Daoy (cell line): ENCODE data around the gene CCDC187. TPM values are rescaled to one million over a fixed set of nuclear protein-coding genes. Genes with fewer than 3 reads are reported as not detected.

Experiments
- DNase-seq: peaks from one replicate; pipeline ENCODE4 v3.0.0-alpha.2; 2015; ENCODE audit warnings: low read depth
- total RNA-seq: library from RNA; depleted of rRNA; stranded (reverse); fragments of >200 nt; shearing (Covaris generic); gene quantifications from 2 replicates; pipeline ENCODE4 v1.2.3, GENCODE V29; 2014

The CCDC187 gene
- total RNA-seq, 1 experiment from 2014 or later = not detected

DNA sequence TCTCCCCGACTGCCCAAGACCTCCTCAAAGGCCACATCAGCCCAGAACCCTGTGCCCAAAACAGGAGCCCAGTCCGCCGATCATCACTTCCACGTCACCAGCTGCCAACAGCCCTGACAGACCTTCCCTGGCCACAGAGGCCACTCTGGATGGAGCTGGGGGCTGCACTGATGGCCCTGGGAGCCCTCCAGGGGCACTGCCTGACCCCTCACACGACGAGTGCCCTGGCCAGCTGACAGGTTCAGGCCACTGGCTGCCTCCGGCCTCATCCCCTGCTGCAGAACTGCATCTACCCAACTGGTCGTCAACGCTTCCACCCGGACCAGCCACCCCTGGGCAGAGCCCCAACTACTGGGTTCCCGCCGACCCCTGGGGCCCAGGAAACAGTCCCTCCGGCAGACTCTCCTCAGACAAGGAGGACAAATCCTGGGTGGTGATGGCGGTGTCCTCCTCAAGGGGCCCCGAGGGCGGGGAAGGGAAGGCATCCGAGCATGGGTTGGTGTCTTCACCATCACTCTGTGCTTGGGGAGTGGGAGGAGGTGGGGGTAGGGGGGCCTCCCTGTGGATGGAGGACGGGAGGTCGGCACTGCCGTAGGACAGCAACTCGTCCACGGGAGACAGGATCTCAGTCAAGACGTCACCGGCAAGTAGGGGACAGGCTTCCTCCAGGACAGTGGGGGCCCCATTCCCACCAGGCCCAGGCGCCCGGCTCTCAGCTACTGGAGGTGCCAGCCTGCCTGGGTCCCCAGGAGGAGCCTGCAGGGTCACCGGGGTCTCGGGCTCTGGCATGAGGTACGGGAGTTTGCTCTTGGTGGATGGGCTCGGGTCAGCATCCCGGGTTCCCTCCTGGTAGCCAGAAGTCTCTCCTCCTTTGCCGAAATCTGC is 50.4 kb downstream of the CCDC187 start:
- DNase-seq = no peak

DNA sequence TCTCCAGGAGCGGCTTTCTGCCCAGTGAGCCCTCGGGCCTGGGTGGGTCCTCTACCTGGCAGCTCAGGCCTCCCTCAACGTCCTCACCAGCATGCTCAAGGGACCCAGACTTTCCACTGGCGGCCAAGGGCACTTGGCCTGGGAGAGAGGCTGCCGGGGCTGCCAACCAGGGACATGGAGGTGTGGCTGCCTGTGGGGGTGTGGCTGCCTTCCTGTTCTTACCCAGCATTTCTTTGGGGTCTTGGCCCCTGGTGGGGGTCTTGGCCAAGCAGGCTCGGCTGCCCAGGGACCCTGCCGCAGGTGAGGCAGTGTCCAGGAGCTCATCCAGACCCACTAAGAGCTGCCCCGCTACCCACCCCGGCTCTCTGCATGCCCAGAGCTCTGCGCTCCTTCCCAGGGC is 51.0 kb downstream of the CCDC187 start:
- no peak for DNase-seq

DNA sequence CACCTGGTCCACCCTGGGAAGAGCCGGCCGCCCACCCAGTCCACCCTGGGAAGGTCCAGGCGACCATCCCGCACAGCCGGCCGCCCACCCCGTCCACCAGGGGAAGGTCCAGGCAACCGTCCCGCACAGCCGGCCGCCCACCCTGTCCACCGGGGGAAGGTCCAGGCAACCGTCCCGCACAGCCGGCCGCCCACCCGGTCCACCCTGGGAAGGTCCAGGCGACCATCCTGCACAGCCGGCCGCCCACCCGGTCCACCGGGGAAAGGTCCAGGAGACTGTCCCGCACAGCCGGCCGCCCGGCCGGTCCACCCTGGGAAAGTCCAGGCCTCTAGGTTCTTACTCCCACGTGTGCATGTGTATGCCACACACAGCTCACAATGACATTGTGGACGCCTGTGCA is 51.6 kb downstream of the CCDC187 start:
- no peak for DNase-seq

DNA sequence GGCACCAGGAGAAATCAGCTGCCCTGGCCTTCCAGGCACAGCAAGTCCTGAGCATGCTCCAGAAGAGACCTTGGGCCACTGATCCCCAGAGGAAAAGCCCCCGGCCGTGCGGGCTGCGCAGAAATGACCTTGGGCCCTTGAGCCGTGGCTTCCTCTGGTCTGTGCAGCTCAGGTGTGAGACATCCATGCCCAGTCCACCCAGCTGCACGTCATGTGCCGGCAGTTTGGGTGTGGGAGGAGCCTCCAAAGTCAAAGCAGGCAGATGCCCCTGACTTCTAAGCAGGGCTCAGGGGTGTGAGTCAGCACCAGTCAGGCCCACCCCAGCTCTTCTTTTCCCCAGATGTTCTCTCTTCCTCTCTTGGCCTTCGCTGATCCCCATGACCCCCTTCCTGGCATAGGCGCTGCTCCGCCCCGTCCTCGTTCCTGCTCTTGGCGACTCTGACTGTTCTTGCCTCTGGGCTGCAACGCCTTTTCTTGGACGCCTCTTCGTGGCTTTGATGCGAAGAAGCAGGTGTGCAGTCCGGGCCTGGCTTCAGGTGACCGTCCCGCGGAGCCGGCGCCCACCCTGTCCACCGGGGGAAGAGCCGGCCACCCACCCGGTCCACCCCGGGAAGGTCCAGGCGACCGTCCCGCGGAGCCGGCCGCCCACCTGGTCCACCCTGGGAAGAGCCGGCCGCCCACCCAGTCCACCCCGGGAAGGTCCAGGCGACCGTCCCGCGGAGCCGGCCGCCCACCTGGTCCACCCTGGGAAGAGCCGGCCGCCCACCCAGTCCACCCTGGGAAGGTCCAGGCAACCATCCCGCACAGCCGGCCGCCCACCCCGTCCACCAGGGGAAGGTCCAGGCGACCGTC is 52.4 kb downstream of the CCDC187 start:
- DNase-seq = no peak

DNA sequence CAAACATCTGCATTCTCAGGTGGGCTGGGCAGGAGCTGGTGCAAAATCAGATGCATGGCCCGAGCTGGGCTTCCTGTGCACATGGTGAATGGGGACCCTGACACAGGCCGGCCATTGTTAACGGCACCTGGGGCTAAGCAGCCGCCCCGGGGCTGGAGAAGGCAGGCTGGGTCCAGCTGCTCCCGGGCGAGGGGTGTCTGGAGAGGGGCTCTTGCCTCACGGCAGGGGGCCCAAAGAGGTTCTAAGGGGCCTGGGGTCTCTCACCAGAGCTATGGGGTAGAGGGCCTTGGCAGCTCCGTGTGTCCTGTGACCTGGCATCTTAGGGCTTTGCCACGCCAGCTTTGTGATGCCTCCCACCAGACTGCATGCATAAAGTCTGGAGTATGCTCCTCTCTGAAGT is 53.2 kb downstream of the CCDC187 start:
- DNase-seq = no peak

DNA sequence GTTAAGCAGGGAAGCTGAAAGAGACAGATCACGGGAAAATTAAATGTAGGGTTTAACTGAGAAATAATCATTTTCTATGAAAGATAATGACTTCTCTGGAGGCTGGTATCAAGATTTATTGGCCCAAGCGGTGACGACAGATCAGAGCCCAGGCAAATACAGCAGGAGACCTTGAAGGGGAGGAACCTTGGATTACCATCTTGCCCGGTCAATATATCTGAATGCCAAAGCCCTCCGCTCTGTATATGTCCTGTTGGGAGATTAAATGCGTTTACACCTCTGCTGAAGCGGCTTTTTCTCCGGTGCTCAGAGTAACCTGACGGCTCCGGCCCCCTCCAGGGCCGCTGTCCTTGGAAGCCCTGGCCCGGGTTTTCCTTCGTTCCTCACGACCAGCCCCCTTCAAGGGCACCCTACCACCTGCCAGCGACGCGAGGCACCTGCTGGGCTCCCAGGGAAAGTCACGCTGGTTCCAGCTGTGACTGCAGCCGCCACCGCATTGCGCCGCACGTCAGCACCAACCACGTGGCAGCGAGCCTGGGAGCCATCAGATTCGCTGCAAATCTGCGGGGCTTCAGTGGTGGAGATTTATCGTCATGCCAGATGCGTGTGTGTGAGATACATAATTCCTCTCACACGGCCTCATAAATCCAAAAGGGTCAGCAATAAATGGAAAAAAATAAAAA is 53.9 kb downstream of the CCDC187 start:
- no peak for DNase-seq

DNA sequence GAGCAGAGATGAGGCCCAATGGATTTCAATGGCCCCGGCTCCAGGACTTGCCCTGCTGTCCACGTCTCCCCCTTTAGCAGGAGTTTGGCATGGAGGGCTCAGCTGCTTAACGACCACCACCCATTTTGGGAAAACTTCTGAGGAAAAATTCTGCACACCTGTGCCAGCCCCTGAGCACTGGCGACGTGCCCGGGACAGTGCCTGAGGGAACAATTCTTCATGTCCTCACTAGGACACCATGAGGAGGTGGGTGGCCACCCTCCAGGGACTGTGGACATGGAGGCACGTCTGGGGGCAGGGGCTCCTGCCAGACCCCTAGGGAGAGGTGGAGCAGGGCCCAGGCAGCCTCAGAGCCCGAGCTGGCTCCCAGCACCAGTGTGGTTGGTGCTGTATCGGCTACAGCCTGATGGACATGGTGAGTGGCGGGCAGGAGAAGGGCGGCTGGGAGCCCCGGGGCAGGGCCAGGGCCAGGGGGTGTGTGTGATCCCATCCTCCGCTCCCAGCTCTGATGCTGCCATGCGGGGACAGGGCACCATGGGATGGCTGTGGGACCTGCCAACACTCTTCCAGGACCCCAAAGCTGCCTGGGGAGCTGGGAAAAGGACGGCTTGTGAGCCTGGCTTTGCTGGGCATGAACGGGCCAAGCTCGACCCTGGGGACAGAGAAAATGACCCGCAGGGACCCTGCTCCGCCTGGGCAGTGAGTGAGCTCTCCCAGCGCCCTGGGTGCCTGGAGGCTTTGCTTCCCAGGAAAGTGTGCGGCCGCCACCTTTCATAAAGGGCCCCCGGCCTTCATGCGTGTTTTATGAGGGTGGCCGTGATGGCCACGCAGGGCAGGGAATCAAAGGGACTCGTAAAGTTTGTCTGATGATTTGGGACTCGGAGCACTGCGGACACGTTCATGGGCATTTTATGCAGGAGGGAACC is 54.7 kb downstream of the CCDC187 start:
- DNase-seq = no peak

DNA sequence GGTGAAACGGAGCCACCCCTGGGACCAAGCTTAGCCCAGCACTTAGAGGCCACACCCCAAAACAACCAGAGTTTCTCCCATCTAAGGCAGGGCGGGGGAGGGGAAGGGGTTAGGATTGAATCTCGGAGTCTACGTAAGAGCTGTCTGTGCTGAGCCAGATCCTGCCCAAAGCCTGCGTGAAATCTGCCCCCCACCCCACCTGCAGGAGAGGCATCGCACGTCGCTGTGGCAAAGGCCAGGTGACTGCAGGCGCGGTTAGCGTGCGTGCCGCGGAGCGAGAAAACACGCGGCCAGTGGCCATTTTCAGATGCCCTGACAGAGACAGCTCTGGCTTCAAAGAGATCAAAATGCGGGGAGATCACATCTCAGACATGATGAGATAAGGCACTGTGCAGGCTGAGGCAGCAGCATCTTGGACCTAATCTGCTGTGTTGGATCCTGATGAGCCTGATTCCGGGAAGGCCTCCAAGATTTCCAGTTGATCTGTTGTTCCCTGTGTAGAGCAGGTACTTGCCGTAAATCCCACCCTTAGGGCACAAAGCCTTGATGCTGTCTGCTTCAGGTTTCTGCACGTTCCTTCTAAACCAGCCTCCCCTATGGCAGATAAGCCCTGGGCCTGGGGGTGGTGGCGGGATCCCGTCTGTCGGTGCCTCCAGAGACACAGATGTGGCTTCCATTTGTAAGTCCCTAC is 55.8 kb downstream of the CCDC187 start:
- DNase-seq = no peak

DNA sequence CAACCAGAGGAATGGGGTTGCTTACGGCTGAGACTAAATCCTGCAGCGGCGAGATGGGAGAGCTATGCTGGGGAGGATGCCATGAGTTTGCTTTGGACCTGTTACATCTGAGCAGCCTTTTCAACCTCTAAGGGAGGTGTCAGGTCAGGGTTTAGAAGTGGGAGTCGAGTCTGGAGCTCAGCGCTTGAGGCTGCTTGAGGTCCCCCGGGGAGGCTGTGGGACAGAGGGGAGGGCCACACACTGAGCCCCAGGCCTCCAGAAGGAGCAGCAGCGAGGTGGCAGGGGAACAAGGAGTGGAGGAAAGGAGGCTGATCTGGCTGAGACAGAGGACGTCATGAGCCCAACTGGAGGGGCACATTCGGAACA is 56.4 kb downstream of the CCDC187 start:
- no peak for DNase-seq

DNA sequence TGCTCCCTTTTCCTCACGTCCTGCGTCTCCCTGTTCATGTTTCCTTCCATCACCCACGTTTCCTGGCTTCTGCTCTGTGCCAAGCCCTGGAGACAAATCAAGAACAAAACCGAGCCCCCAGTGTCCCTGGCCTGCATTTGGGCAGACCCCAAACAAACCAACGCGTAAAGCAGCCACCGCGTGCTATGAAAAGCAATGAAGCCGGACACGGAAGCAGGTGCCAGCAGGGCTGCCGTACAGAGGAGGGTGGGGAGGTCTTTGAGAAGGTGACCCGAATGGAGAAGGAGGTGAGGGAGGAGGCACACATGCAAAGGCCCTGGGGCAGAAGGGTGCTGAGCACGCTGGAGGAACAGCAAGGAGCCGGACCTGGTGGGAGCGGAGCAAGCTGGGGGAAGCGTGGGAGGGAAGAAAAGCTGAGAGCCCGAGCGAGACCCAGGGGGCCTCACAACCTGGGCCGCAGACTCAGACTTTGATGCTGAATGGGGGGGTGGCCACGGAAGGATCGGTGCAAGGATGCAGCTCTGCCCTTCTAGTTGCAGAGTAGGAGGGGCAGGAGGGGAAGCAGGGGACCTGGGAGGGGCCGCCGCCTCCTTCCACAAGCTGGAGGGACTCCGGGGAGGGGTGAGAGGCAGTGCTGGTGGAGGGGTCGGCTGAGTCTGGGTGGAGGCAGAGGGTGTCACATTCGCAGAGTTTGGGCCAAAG is 56.9 kb downstream of the CCDC187 start:
- DNase-seq = no peak

DNA sequence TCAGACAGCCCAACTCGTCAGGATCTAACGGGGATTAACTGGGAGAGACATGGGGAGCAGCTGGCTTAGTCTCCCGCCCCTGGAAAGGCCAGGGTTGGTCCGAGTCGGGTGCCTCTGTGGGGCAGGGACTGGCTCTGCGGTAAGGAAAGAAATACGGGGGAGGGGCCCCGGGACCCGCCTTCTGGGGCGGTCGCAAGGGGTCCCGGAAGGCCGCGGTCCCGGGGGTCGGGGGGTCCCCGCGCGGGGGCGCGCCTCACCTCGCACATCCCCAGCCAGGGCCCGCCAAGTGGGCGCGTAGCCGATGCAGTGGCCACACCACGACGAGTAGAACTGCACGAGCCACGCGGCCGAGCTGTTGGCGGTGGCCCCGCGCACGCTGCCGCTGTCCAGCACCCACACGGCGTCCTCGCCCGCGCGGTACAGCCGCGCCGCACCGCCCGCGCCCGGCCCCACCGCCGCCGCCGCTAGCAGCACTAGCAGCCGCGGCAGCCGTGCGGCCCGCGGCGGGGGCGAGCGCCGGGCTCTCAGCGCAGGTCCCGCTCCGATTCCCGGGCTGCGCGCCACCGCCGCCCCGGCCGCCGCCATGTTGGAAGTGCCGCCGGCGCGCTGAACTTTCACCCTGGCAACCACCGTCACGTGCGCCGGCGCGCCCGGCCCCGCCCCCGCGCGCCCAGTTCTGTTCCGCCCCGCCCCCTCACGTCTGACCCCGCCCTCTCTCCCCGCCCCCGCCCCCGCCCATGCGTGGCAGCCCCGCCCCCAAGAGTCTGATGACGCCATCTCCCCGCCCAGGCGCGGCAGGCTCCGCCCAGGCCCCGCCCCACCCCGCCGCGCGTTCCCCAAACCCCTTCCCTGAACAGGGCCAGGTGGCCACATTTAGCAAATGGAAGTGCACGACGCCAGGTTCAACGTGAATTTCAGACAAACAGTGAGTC is 58.4 kb downstream of the CCDC187 start, which contains the start of gene QSOX2:
TSS of gene QSOX2 (minus strand) at position 594 of the 932 bp plus-strand sequence. CDS start at position 585, 9 bp downstream.
- peak; percentile 90 for DNase-seq

DNA sequence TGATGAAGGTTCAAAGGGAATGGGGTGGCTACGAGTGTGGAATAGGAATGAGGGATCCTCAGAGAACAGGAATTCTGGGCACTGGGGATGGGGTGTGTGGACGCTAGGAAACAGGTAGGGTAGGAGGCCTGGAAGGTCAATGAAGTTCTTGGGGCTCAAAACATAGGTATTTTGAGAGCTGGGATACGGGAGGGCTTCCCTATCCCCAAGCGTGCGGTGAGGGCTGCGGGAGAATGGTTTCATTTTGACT is 59.0 kb downstream of the CCDC187 start:
- no peak for DNase-seq

DNA sequence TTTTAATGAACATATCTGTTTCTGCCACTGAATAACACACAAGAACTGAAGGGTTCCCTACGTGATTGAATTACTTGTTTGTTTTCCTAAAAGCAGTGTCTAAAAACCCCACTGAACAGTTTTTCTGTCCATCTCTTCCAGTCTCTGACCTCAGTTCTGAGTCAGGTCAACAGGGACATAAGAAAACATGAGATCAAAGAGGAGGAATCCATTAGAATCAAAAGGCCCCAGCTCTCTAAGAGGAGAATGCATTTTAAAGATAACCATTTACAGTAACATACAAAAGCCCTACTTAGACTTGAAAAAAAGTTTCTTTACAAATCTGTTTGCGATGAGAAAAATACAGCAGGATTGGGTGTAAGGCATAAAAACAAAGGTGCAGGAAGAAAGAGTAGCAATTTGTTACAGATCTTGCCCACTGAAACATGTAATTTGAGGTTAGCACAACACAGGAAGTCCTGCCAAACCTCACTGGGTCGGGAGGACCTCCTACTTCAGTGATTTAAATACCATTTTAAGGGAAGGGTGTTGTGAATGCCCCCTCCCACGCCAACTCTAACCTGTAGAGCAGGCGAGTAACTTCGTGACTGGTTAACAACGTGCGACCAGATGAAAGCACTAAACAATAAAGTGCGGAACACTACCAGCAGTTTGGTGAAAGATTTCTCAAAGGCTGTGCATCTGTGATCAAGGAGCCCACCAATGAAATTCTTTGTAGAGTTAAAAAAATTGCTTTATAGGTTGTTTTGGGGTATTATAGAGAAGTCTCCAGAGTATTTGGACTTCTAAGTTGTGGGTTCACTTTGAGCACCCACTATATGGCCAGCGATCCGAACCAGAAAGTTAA is 59.5 kb downstream of the CCDC187 start:
- peak; percentile 53 for DNase-seq

DNA sequence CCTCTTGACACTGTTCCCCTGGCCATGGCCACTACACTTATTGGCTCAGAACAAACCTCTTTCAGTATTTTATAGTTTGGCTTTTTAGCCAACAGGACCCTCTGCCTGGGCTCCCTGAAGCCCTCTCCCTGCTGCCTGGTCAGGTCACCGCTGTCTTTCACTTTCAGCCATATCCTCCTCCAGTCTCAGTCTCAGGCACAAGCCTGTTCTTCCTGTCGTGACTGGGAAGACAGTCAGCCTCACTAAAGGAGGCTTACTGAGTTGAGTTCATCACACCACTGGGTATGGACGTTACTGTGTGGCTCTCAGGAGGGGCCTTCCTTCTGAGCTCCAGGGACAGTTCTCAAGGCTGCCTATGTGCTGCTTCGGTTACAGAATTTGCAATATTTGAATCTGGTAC is 60.3 kb downstream of the CCDC187 start:
- DNase-seq = no peak

DNA sequence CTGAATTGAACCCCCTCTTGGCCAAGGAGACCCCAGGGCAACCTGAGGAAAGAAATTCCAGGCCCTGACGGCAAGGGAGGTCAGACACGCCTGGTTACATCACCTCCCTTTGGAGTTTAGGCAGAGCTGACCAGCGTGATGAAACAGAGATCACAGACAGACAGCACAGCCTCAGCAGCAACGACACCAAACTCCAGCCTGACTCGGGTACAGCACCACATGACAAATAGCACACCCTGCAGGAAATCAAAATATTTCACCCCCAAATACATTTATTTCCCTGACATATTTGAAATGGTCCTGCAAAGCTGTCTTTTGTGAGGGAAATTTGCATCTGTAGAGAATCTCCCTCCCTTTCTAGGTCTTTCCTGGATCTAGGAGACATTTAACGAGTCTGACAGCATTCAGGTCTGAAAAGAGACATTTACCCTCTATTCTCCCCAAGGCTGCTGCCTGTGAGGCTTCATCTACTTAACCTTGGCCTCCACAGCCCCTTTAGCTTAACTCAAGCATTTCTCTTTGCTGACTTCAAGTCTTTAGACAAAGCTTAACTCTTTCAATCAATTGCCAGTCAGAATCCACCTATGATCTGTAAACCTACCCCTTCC is 60.9 kb downstream of the CCDC187 start:
- DNase-seq = no peak

DNA sequence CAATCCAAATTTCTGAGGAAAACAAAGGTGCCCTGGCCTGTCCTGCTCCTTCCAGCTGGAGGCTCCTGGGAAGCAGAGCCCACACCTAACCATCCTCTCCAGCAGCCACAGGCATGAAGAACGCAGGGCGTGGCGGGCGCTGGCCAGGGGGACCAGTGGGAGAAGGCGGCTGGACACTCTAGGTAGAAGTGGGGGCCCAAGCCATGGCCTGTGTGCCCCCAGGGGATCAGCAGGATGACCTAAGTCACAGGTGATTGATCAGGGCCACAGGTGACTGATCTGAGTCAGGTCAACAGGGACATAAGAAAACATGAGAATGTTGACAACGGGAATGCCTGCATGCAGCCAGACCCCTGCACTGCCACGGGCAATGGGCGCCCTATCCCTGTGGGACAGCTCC is 61.6 kb downstream of the CCDC187 start:
- no peak for DNase-seq

DNA sequence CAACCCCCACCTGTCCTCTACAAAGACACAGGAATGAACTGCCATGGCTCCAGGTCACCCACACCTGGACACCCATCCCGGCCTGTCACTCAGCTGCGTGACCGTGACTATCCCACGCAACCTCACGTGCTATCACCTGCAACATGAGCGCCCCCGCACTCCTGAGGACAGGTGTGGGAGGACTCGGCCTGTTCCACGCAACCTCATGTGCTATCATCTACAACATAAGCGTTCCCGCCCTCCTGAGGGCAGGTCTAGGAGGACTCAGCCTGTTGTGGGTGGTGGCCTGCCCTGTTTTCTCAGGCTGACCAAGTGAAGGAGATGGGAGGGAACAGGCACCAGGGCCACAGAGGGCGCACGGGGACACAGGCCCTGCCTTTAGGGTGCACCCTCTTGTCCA is 62.4 kb downstream of the CCDC187 start:
- no peak for DNase-seq

DNA sequence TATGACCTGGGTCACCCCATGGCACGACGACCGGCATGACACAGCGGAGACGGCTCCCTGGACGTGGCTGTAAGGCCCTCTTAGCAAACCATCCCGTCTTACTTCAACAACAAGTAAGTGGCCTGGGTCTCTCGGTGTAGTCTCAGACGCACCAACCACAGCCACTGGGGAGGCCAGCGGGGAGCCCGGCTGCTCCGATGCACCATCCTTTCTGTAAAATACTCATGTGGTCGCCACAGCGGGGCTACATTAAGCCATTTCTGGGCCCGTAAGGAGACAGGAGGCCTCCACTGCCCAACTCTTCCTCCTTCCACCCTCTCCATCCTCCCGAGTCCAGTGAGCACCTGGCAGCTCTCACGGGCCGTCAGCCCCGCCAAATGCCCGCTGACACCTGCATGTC is 63.0 kb downstream of the CCDC187 start:
- no peak for DNase-seq
